ENCODE data around the gene MAPKBP1. TPM values are rescaled to one million over a fixed set of nuclear protein-coding genes. Genes with fewer than 3 reads are reported as not detected.

Gene MAPKBP1
- total RNA-seq (2012; rRNA removed) (10.3 and 12.5 TPM in 2 replicates), polyA plus RNA-seq (2012; rRNA removed) (14.7 and 15.3 TPM in 2 replicates), Bru-seq, nascent RNA (percentile 78 among the genes with signal in this experiment), BruChase-seq, experiment 1, labeled RNA remaining after a 6-hour chase (percentile 88 among the genes with signal in this experiment), BruChase-seq, experiment 2, labeled RNA remaining after a 2-hour chase (percentile 83 among the genes with signal in this experiment)
- 4.8 and 6.1 TPM in 2 replicates for polyA plus RNA-seq (2012; cell fraction: cytosol; rRNA removed)
- 40.6 and 67.6 TPM in 2 replicates for polyA plus RNA-seq (2012; cell fraction: nucleus; rRNA removed; ENCODE audit: low replicate concordance)
- long read RNA-seq, partial matches to known transcripts: 4 of 12 reads
- long read RNA-seq, other reads (novel, unspliced or antisense): 8 of 12 reads

GRCh38 chr15:41774062-41774881 is at the start of gene MAPKBP1:
Gene MAPKBP1, plus strand, starts transcription at chr15:41774484. Its CDS starts 792 bp downstream, at chr15:41775276.
- Histone ChIP-seq H4K5ac (ENCODE audit: low read depth, low read length) (peak within 1 kb of the TSS; percentile 66), H3K36me3 (ENCODE audit: control insufficient read depth, insufficient read depth, low read length) (no peaks in the 10 kb centered on the region)
- BruUV-seq (replicated peaks): no TSS peak
- TF ChIP-seq CEBPB (IDR thresholded peaks at IDR 0.05; ENCODE audit: low read depth, low read length) (0 out of 2 replicates have a peak, but pooled peaks have one; percentile 11), ELK1 (IDR thresholded peaks at IDR 0.05; ENCODE audit: borderline replicate concordance, low read depth, low read length) (no peak), SMC3 (IDR thresholded peaks at IDR 0.05; ENCODE audit: low read depth, low read length) (peak; percentile 69), CTCF (conservative IDR thresholded peaks at IDR 0.05; ENCODE audit: low read depth, low read length) (peak; percentile 97), RFX5 (IDR thresholded peaks at IDR 0.05; ENCODE audit: low read depth, low read length) (no peak), NFE2L2 (IDR thresholded peaks at IDR 0.05; ENCODE audit: low read depth, low read length) (no peak), RAD21 (IDR thresholded peaks at IDR 0.05; ENCODE audit: low read length) (peak; percentile 69), BHLHE40 (IDR thresholded peaks at IDR 0.05; ENCODE audit: low read depth, low read length) (peak; percentile 12; the same call in 1 of the 2 replicates), FOS (IDR thresholded peaks at IDR 0.05; ENCODE audit: low read depth, low read length) (no peak), USF2 (IDR thresholded peaks at IDR 0.05; ENCODE audit: low read depth, low read length) (no peak)

More at GRCh38 chr15:41774062-41774881, at the start of gene MAPKBP1:
- Histone ChIP-seq H3K9me3 (ENCODE audit: control insufficient read depth, insufficient read depth, low read length) (no peaks in the 10 kb centered on the region), H3K23ac (ENCODE audit: low read depth, low read length) (peak within 1 kb of the TSS; percentile 96), H3K9ac (ENCODE audit: low read depth, low read length) (peak within 1 kb of the TSS; percentile 79), H3K27me3 (ENCODE audit: control insufficient read depth, insufficient read depth, low read length) (no peaks in the 10 kb centered on the region), H3K27ac (ENCODE audit: insufficient read depth, low read length) (peak within 1 kb of the TSS; percentile 84), H3K79me1 (ENCODE audit: low read depth in 1 of 2, low read length in 2 of 2) (peaks cover 18 to 53% of the 10 kb centered on the region in 2 experiments; a peak in 3 of 4 replicates), H2BK15ac (ENCODE audit: low read depth, low read length) (peak within 1 kb of the TSS; percentile 17; the same call in 1 of the 3 replicates), H2AK5ac (ENCODE audit: low read depth, low read length) (peak within 1 kb of the TSS; percentile 82), H3K9me1 (ENCODE audit: insufficient read depth, low read length) (peaks cover 10% of the 10 kb centered on the region), H3K4ac (ENCODE audit: low read depth, low read length) (peak within 1 kb of the TSS; percentile 91), H2AK9ac (replicated peaks; ENCODE audit: low read depth, low read length, poor library complexity) (peak within 1 kb of the TSS; percentile 82), H4K20me1 (ENCODE audit: insufficient read depth, low read length) (peaks cover 24% of the 10 kb centered on the region), H2BK5ac (ENCODE audit: low read depth, low read length, poor library complexity, severe bottlenecking) (peak within 1 kb of the TSS; percentile 78), H2BK20ac (ENCODE audit: low read depth, low read length) (peak within 1 kb of the TSS; percentile 40; the same call in 1 of the 2 replicates), H3K14ac (replicated peaks; ENCODE audit: low read depth, low read length) (peak within 1 kb of the TSS; percentile 87), H3K4me2 (ENCODE audit: low read depth, low read length) (peak within 1 kb of the TSS; percentile 98), H3K56ac (ENCODE audit: extremely low read depth, insufficient read depth, low read length) (peak within 1 kb of the TSS; percentile 73), H2AFZ (replicated peaks; ENCODE audit: low read length, poor library complexity) (peak within 1 kb of the TSS; percentile 96), H3K18ac (ENCODE audit: low read depth, low read length) (peak within 1 kb of the TSS; percentile 44), H4K8ac (ENCODE audit: low read depth in 2 of 2, low read length in 2 of 2) (peak within 1 kb of the TSS; percentile 53 to 84), H2BK120ac (ENCODE audit: low read depth, low read length) (peak within 1 kb of the TSS; percentile 58; the same call in 1 of the 2 replicates), H3K4me1 (ENCODE audit: control insufficient read depth, insufficient read depth, low read length) (peaks cover 13% of the 10 kb centered on the region), H3K4me3 (ENCODE audit: insufficient read depth, low read depth, low read length) (peak within 1 kb of the TSS; percentile 80), H4K91ac (ENCODE audit: insufficient read depth, low read depth, low read length) (peak within 1 kb of the TSS; percentile 71)
- DNase-seq: peak; percentile 98
- intact Hi-C loops (cut with micrococcal nuclease): loop anchor here (1.0 to 10.0 kb wide), 4 partner anchors 22 to 169 kb away; partner anchors contain the start of gene JMJD7
- ChIA-PET CTCF (interaction anchor here (0.7 to 3.5 kb wide), 18 partner anchors 10 to 308 kb away, joined by 3 to 54 read pairs (median 4); partner anchors contain the start of genes EHD4 and RPAP1), POLR2A (ENCODE audit: unreplicated experiment) (interaction anchor here (1.0 kb wide), 1 partner anchor 22 kb away, joined by 3 read pairs; no protein-coding TSS in a partner anchor)
- in situ Hi-C loops (cut with MboI; ENCODE audit: low sequenced_read_pairs): loop anchor here (5.0 kb wide), 1 partner anchor 38 kb away; no protein-coding TSS in a partner anchor
- dilution Hi-C loops (cut with HindIII; ENCODE audit: low sequenced_read_pairs, unreplicated experiment): no loop called here
- ATAC-seq (ENCODE audit: low read depth): peak; percentile 92
- 1% methylated on average over 46 of the region's 62 CpGs; no CpG with 5 or more reads in 1 of the 2 experiments for WGBS, 2 experiments (ENCODE audit: extremely low coverage in 2 of 2, insufficient read length in 1 of 2)
